GM12878 (cell line): Measurements from ENCODE around the gene STK32B. TPM values are rescaled to one million over a fixed set of nuclear protein-coding genes. Genes with fewer than 3 reads are reported as not detected.
"Not testable (repeated sequence)": the region's sequence is repeated elsewhere in the genome, so short reads cannot be mapped to it uniquely, and the experiment has no call there.

Experiments
- ATAC-seq: fragments of 200-7000 bp; cut with Tn5 transposase; 3 replicates; pipeline ENCODE4 v1.9.1; 2020; ENCODE audit warnings: mild to moderate bottlenecking, moderate library complexity
- BruUV-seq: library from RNA; stranded (reverse); fragments of 400-500 nt; replicated peaks from 2 replicates; lab custom pipeline; 2021; lab: Mats Ljungman, UMichigan
- CTCF ChIA-PET: fragments of 300-600 bp; sonication (Branson Sonifier 250); formaldehyde crosslinking; extraction: SDS; loops from one replicate; lab custom pipeline; 2021; ENCODE audit warnings: inconsistent platforms; lab: Yijun Ruan, JAX
- POLR2A ChIA-PET: fragments of 350-600 bp; formaldehyde crosslinking; extraction: SDS; loops from one replicate; lab custom pipeline; 2021; ENCODE audit warnings: inconsistent platforms; lab: Charles Lee
- RAD21 ChIA-PET: fragments of 300-600 bp; sonication (Branson Sonifier 250); formaldehyde crosslinking; loops from one replicate; lab custom pipeline; 2023; ENCODE audit warnings: antibody characterized with exemption; ENCODE audit not compliant: unreplicated experiment; lab: Charles Lee
- SMC1A ChIA-PET: fragments of 300-600 bp; sonication (Branson Sonifier 250); formaldehyde crosslinking; loops from one replicate; lab custom pipeline; 2023; ENCODE audit not compliant: unreplicated experiment, uncharacterized antibody; lab: Charles Lee
- DNase-seq: peaks from one replicate; pipeline ENCODE4 v3.0.0-alpha.2; 2011; ENCODE audit warnings: low read depth, low spot score
- FAIRE-seq: peaks from 3 replicates; lab custom pipeline; 2011; peaks lifted over from hg19 to GRCh38; lab: Jason Lieb, UNC
- H2AFZ ChIP-seq: 2 replicates; pipeline ENCODE4 v1.6.0; 2011; ENCODE audit warnings: low read depth, low read length, control low read depth; ENCODE audit not compliant: control insufficient read depth
- H3K27ac ChIP-seq: 2 replicates; pipeline ENCODE4 v1.5.1; 2011; ENCODE audit warnings: control low read depth; ENCODE audit not compliant: control insufficient read depth, insufficient read depth
- H3K27me3 ChIP-seq, 2 experiments: replicated peaks in 1 of 2; 2 replicates each; pipeline versions ENCODE4 v1.6.0 to v1.6.1; 2011; ENCODE audit warnings: low read length in 1 of 2; ENCODE audit not compliant: control insufficient read depth in 2 of 2, insufficient read depth in 2 of 2
- H3K36me3 ChIP-seq, 2 experiments: 2 replicates each; pipeline ENCODE4 v1.5.1; 2011; ENCODE audit warnings: low read length in 1 of 2; ENCODE audit not compliant: control insufficient read depth in 2 of 2, insufficient read depth in 2 of 2
- H3K4me1 ChIP-seq: 2 replicates; pipeline ENCODE4 v1.6.1; 2011; ENCODE audit warnings: mild to moderate bottlenecking, low read length, moderate library complexity, mixed read lengths; ENCODE audit not compliant: control insufficient read depth, insufficient read depth
- H3K4me2 ChIP-seq: 2 replicates; pipeline ENCODE4 v1.6.0; 2011; ENCODE audit warnings: control low read depth; ENCODE audit not compliant: control insufficient read depth, insufficient read depth
- H3K4me3 ChIP-seq: fragments of 200-600 bp; sonication (generic); 2 replicates; pipeline ENCODE4 v1.5.1; 2016
- H3K79me2 ChIP-seq: 2 replicates; pipeline ENCODE4 v1.6.0; 2011; ENCODE audit warnings: low read length; ENCODE audit not compliant: control insufficient read depth, insufficient read depth
- H3K9ac ChIP-seq: 2 replicates; pipeline ENCODE4 v1.8.0; 2011; ENCODE audit warnings: low read length, control low read depth, mixed read lengths; ENCODE audit not compliant: control insufficient read depth, insufficient read depth
- H3K9me3 ChIP-seq: replicated peaks from 3 replicates; pipeline ENCODE4 v1.5.1; 2011; ENCODE audit warnings: mild to moderate bottlenecking, low read length; ENCODE audit not compliant: control insufficient read depth, insufficient read depth
- H4K20me1 ChIP-seq: 2 replicates; pipeline ENCODE4 v1.6.0; 2011; ENCODE audit not compliant: control insufficient read depth, insufficient read depth
- BHLHE40 ChIP-seq, 2 experiments: fragments of 450-650 bp in 1 of 2; IDR thresholded peaks; 2 replicates each; pipeline ENCODE4 v1.6.1; 2011 to 2017; ENCODE audit warnings: low read depth in 2 of 2, borderline replicate concordance in 1 of 2, improper control_type of control experiment in 1 of 2, low read length in 1 of 2, mild to moderate bottlenecking in 1 of 2
- CEBPB ChIP-seq, 2 experiments: fragments of 150-350 bp in 1 of 2; IDR thresholded peaks; 2 replicates each; pipeline ENCODE4 v1.6.1; 2012 to 2014; ENCODE audit warnings: low read depth in 2 of 2, low read length in 2 of 2, borderline replicate concordance in 1 of 2, inconsistent platforms in 1 of 2
- FOS ChIP-seq: IDR thresholded peaks from 3 replicates; pipeline ENCODE4 v1.6.1; 2011; ENCODE audit warnings: borderline replicate concordance; ENCODE audit not compliant: insufficient read length; ENCODE audit errors: extremely low read depth
- MEF2A ChIP-seq: IDR thresholded peaks from 2 replicates; pipeline ENCODE4 v1.6.1; 2011; ENCODE audit warnings: low read depth, mild to moderate bottlenecking, low read length, moderate library complexity; ENCODE audit not compliant: insufficient read depth
- NFYB ChIP-seq: IDR thresholded peaks from 2 replicates; pipeline ENCODE4 v1.6.1; 2011; ENCODE audit warnings: low read depth, mild to moderate bottlenecking, low read length, improper control_type of control experiment, moderate library complexity; ENCODE audit not compliant: insufficient read depth
- NR2C1 ChIP-seq: fragments of 450-650 bp; IDR thresholded peaks from 2 replicates; pipeline ENCODE4 v1.6.1; 2017; ENCODE audit warnings: antibody characterized with exemption, mild to moderate bottlenecking, moderate library complexity
- RCOR1 ChIP-seq: conservative IDR thresholded peaks from 2 replicates; pipeline ENCODE4 v1.6.1; 2012; ENCODE audit warnings: low read depth, low read length, improper control_type of control experiment
- SIX5 ChIP-seq: IDR thresholded peaks from 2 replicates; pipeline ENCODE4 v1.6.1; 2011; ENCODE audit warnings: mild to moderate bottlenecking, low read depth, low read length, moderate library complexity; ENCODE audit not compliant: severe bottlenecking
- ZNF217 ChIP-seq: fragments of 450-650 bp; IDR thresholded peaks from 2 replicates; pipeline ENCODE4 v1.6.1; 2017; ENCODE audit warnings: antibody characterized with exemption, mild to moderate bottlenecking
- WGBS: methylation state at CpG from one replicate; pipeline ENCODE4 v1.1.6; 2016; ENCODE audit warnings: low lambda C conversion rate; ENCODE audit not compliant: insufficient replicate concordance, insufficient coverage; ENCODE audit errors: missing lambda C conversion rate; 5-methylcytosine and 5-hydroxymethylcytosine counted together
- in situ Hi-C: fragments of 300-500 bp; cut with MboI; formaldehyde crosslinking; loops from 9 replicates; pipeline ENCODE4 v1.14.3; 2018; ENCODE audit warnings: mixed read lengths
- intact Hi-C: fragments of 100-400 bp; cut with micrococcal nuclease; formaldehyde crosslinking; loops from one replicate; pipeline ENCODE4 v1.14.2; 2022; ENCODE audit not compliant: unreplicated experiment
- polyA plus RNA-seq, 11 experiments: library from polyadenylated mRNA; depleted of rRNA in 4 of 11; unstranded in 6 of 11; stranded (reverse) in 5 of 11; fragments of >200 nt; fragmentation: Nextera tagmentation in 4 of 11; fragmentation: Illumina TruSeq in 1 of 11; extraction: Ambion mirVana in 4 of 11; extraction: Trizol in 1 of 11; gene quantifications; 1 replicate in 1 of 11; 2 replicates in 10 of 11; pipeline versions ENCODE4 v1.2.1 to v1.2.3, GENCODE V29; 2011 to 2016; ENCODE audit warnings: inconsistent platforms in 2 of 11, missing spikeins in 2 of 11, low read depth in 1 of 11
- total RNA-seq, 4 experiments: library from RNA; depleted of rRNA in 3 of 4; stranded (reverse); fragments of >200 nt in 3 of 4; fragmentation: Illumina TruSeq in 1 of 4; extraction: Trizol in 1 of 4; gene quantifications; 2 replicates each; pipeline versions ENCODE4 v1.2.1 to v1.2.3, GENCODE V29; 2013 to 2021
- TF ChIP-seq, protein P1 (sequence below): fragments of 450-650 bp; IDR thresholded peaks from 2 replicates; pipeline ENCODE4 v1.6.1; 2017; ENCODE audit warnings: mild to moderate bottlenecking

STK32B gene
- total and polyA plus RNA-seq, 10 of the 15 experiments (the other 5 are each of a cell fraction or from before 2014, with no cell fraction given), result 0.04 to 0.12 (median 0.08) TPM; not detected in 7

DNA sequence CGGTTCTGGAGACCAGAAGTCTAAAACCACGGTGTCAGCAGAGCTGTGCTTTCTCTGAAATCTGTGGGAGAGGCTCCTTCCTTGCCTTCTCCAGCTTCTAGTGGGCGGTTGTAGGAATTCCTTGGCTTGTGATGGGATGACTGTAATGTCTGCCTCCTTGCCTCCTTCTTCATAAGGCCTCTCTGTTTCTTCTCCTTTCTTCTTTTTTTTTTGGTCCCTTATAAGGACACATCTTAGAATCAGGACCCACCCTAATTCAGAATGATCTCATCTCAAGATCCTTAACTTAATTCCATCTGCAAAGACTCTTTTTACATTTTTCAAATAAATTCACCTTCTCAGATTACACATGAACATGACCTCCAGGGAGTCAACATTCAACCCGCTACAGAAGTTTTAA is 186.9 kb downstream of the STK32B start:
- no peak overlapping the region for H3K9ac ChIP-seq
- POLR2A ChIA-PET, result no interaction called here
- SMC1A ChIA-PET, result no interaction called here

DNA sequence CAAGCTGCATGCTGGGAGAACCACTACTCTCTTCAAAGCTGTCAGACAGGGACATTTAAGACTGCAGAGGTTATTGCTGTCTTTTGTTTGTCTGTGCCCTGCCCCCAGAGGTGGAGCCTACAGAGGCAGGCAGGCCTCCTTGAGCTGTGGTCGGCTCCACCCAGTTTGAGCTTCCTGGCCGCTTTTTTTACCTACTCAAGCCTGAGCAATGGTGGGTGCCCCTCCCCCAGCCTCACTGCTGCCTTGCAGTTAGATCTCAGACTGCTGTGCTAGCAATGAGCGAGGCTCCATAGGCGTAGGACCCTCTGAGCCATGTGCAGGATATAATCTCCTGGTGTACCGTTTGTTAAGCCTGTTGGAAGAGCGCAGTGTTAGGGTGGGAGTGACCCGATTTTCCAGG is 195.8 kb downstream of the STK32B start:
- 18% methylated on average over 7 of the region's 7 CpGs for WGBS
- CTCF ChIA-PET, H3K9me3 ChIP-seq, DNase-seq, H3K4me3 ChIP-seq, H3K27ac ChIP-seq, in situ Hi-C loops, H3K4me2 ChIP-seq, BruUV-seq, ATAC-seq, H4K20me1 ChIP-seq, POLR2A ChIA-PET, H3K79me2 ChIP-seq, FAIRE-seq, H3K4me1 ChIP-seq, intact Hi-C loops, H3K9ac ChIP-seq, H3K36me3 ChIP-seq, RAD21 ChIA-PET, H2AFZ ChIP-seq, H3K27me3 ChIP-seq: not testable (repeated sequence)
- SMC1A ChIA-PET, result interaction anchor here (1.1 kb wide), 1 partner anchor 10 kb away, joined by 3 read pairs; no protein-coding TSS in a partner anchor

More for the DNA sequence above, 186.9 kb downstream of the STK32B start:
- intact Hi-C loops (no loop called here), in situ Hi-C loops (no loop called here)
- 7% methylated on average over 4 of the region's 4 CpGs for WGBS
- RAD21 ChIA-PET, result no interaction called here
- Histone ChIP-seq H3K36me3 (no peaks in the 10 kb centered on the region), H3K4me3 (no peak overlapping the region), H3K9me3 (no peaks in the 10 kb centered on the region), H3K4me2 (no peak overlapping the region), H2AFZ (no peak overlapping the region), H3K4me1 (no peaks in the 10 kb centered on the region), H3K27ac (no peak overlapping the region), H3K27me3 (no peaks in the 10 kb centered on the region; a peak in 1 of 4 replicates), H4K20me1 (no peaks in the 10 kb centered on the region), H3K79me2 (no peaks in the 10 kb centered on the region)
- no TSS peak for BruUV-seq
- DNase-seq (no peak), FAIRE-seq (no peak), ATAC-seq (no peak)
- CTCF ChIA-PET, result no interaction called here
- no peak for TF ChIP-seq NFYB
- no peak for TF ChIP-seq CEBPB (IDR thresholded peaks at IDR 0.05; ENCODE audit: borderline replicate concordance in 1 of 2, low read depth in 2 of 2, low read length in 2 of 2)
- TF ChIP-seq BHLHE40 (IDR thresholded peaks at IDR 0.05; ENCODE audit: borderline replicate concordance in 1 of 2, low read depth in 2 of 2, low read length in 1 of 2), result no peak
- TF ChIP-seq, protein P1, sequence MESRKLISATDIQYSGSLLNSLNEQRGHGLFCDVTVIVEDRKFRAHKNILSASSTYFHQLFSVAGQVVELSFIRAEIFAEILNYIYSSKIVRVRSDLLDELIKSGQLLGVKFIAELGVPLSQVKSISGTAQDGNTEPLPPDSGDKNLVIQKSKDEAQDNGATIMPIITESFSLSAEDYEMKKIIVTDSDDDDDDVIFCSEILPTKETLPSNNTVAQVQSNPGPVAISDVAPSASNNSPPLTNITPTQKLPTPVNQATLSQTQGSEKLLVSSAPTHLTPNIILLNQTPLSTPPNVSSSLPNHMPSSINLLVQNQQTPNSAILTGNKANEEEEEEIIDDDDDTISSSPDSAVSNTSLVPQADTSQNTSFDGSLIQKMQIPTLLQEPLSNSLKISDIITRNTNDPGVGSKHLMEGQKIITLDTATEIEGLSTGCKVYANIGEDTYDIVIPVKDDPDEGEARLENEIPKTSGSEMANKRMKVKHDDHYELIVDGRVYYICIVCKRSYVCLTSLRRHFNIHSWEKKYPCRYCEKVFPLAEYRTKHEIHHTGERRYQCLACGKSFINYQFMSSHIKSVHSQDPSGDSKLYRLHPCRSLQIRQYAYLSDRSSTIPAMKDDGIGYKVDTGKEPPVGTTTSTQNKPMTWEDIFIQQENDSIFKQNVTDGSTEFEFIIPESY, result no peak
- TF ChIP-seq ZNF217, result no peak
- no peak for TF ChIP-seq RCOR1
- no peak for TF ChIP-seq FOS
- TF ChIP-seq SIX5, result no peak
- no peak for TF ChIP-seq NR2C1
- no peak for TF ChIP-seq MEF2A
